ENCODE measurements around the gene GOLPH3L. TPM values are rescaled to one million over a fixed set of nuclear protein-coding genes. Genes with fewer than 3 reads are reported as not detected.

GOLPH3L gene
- total and polyA plus RNA-seq, 4 donors: 6.0 to 11.3 (median 7.5) TPM

GRCh38 chr1:150628766-150629114 is 68.2 kb downstream of the GOLPH3L start:
- H3K9me3 ChIP-seq (ENCODE audit: control insufficient read depth in 4 of 4, low read length in 3 of 4): no peaks in the 10 kb centered on the region
- no peak for DNase-seq (ENCODE audit: low spot score)
- peaks cover 7 to 32% (median 26%) of the 10 kb centered on the region in 4 donors for H3K36me3 ChIP-seq (ENCODE audit: control insufficient read depth in 4 of 4, insufficient read depth in 3 of 4, low read depth in 1 of 4, low read length in 3 of 4)
- H3K4me1 ChIP-seq (ENCODE audit: control insufficient read depth in 4 of 4, insufficient read depth in 4 of 4, low read length in 3 of 4): peaks cover 5 to 19% (median 9%) of the 10 kb centered on the region in 4 donors
- H3K4me3 ChIP-seq (ENCODE audit: low read depth in 1 of 3, low read length in 3 of 3): peak overlapping the region; percentile 60 to 72 (median 61)
- no peak for TF ChIP-seq SP1 (IDR thresholded peaks at IDR 0.05)
- no peak for TF ChIP-seq REST (IDR thresholded peaks at IDR 0.05)
- peak; percentile 5 for TF ChIP-seq ATF3 (IDR thresholded peaks at IDR 0.05)
- no peak for TF ChIP-seq RAD21 (IDR thresholded peaks at IDR 0.05)
- H3K27me3 ChIP-seq (ENCODE audit: control insufficient read depth in 4 of 4, insufficient read depth in 4 of 4, low read length in 3 of 4): no peaks in the 10 kb centered on the region
- peak overlapping the region; percentile 71 to 80 for H3K9ac ChIP-seq (ENCODE audit: low read depth in 1 of 2, low read length in 2 of 2)
- H3K27ac ChIP-seq (ENCODE audit: low read depth in 1 of 2, low read length in 2 of 2): peak overlapping the region; percentile 95 to 97
- under 1% methylated on average over 9 of the region's 9 CpGs for WGBS

DNA sequence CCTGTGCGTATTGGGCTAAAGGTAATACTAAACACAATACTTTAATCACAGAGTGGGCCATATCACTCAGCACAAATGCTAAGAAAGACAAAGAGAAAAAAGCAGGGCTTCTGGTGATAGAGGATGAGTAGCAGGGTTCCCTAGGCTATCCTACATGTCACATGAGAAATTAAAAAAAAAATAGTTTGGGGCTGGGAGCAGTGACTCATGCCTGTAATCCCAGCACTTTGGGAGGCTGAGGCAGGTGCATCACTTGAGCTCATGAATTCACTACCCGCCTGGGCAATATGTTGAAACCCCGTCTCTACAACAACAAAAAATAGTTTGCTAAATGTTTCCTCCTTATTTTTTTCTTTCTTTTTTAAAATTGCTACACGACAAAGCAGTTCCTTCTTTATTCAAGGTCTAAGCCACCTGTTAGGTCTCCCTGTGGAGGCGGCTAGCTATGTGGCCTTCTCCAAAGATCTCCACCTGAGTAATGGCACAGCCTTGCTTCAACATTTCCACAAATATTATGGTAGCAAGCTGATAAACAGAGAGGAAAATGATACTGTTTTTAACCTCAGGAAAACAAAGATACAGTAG is 69.0 kb downstream of the GOLPH3L start:
- Histone ChIP-seq H3K27ac (ENCODE audit: low read depth in 1 of 2, low read length in 2 of 2) (peak overlapping the region; percentile 95 to 97), H3K4me1 (ENCODE audit: control insufficient read depth in 4 of 4, insufficient read depth in 4 of 4, low read length in 3 of 4) (peaks cover 5 to 19% (median 9%) of the 10 kb centered on the region in 4 donors), H3K36me3 (ENCODE audit: control insufficient read depth in 4 of 4, insufficient read depth in 3 of 4, low read depth in 1 of 4, low read length in 3 of 4) (peaks cover 7 to 34% (median 29%) of the 10 kb centered on the region in 4 donors), H3K9ac (ENCODE audit: low read depth in 1 of 2, low read length in 2 of 2) (peak overlapping the region; percentile 71 to 80), H3K9me3 (ENCODE audit: control insufficient read depth in 4 of 4, low read length in 3 of 4) (no peaks in the 10 kb centered on the region), H3K4me3 (ENCODE audit: low read depth in 1 of 3, low read length in 3 of 3) (peak overlapping the region in 2 of 3 donors; percentile 60 to 72), H3K27me3 (ENCODE audit: control insufficient read depth in 4 of 4, insufficient read depth in 4 of 4, low read length in 3 of 4) (no peaks in the 10 kb centered on the region)
- DNase-seq (ENCODE audit: low spot score): no peak
- 81% methylated on average over 5 of the region's 5 CpGs for WGBS
- no peak for TF ChIP-seq FOXA2 (IDR thresholded peaks at IDR 0.05)
- TF ChIP-seq NR2F2 (IDR thresholded peaks at IDR 0.05): no peak
- no peak for TF ChIP-seq HNF4A (conservative IDR thresholded peaks at IDR 0.05)
- TF ChIP-seq, protein P1, sequence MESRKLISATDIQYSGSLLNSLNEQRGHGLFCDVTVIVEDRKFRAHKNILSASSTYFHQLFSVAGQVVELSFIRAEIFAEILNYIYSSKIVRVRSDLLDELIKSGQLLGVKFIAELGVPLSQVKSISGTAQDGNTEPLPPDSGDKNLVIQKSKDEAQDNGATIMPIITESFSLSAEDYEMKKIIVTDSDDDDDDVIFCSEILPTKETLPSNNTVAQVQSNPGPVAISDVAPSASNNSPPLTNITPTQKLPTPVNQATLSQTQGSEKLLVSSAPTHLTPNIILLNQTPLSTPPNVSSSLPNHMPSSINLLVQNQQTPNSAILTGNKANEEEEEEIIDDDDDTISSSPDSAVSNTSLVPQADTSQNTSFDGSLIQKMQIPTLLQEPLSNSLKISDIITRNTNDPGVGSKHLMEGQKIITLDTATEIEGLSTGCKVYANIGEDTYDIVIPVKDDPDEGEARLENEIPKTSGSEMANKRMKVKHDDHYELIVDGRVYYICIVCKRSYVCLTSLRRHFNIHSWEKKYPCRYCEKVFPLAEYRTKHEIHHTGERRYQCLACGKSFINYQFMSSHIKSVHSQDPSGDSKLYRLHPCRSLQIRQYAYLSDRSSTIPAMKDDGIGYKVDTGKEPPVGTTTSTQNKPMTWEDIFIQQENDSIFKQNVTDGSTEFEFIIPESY (IDR thresholded peaks at IDR 0.05): no peak
- TF ChIP-seq FOXA1 (IDR thresholded peaks at IDR 0.05): no peak
- TF ChIP-seq RAD21 (IDR thresholded peaks at IDR 0.05): no peak
- TF ChIP-seq RXRA (IDR thresholded peaks at IDR 0.05): no peak
- TF ChIP-seq HNF4G (IDR thresholded peaks at IDR 0.05): no peak

DNA sequence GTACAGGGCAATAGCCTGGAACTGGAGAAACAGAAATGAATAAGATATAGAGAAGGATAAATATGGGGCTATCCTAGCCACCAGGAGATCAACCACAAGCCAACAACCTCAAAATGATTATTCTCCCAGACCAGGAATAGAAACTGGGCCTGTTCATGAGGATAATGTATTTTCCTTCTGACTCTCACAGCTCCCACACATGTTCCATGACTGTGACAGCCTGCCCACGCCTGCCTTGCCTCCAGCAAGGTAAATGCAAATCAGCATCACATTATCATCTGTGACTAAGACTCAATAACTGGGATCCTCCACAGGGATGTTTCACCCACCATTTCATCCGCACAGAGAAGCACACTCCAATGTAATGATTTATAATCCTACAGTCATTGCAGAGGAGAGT is 70.8 kb downstream of the GOLPH3L start:
- no peak for DNase-seq (ENCODE audit: low spot score)
- H3K27me3 ChIP-seq (ENCODE audit: control insufficient read depth in 4 of 4, insufficient read depth in 4 of 4, low read length in 3 of 4): no peaks in the 10 kb centered on the region
- H3K36me3 ChIP-seq (ENCODE audit: control insufficient read depth in 4 of 4, insufficient read depth in 3 of 4, low read depth in 1 of 4, low read length in 3 of 4): peaks cover 7 to 38% (median 32%) of the 10 kb centered on the region in 4 donors
- no peak overlapping the region for H3K4me3 ChIP-seq (ENCODE audit: low read depth in 1 of 3, low read length in 3 of 3)
- H3K9me3 ChIP-seq (ENCODE audit: control insufficient read depth in 4 of 4, low read length in 3 of 4): no peaks in the 10 kb centered on the region
- peaks cover 5 to 22% (median 13%) of the 10 kb centered on the region in 4 donors for H3K4me1 ChIP-seq (ENCODE audit: control insufficient read depth in 4 of 4, insufficient read depth in 4 of 4, low read length in 3 of 4)
- no peak overlapping the region for H3K27ac ChIP-seq (ENCODE audit: low read depth in 1 of 2, low read length in 2 of 2)
- no peak overlapping the region for H3K9ac ChIP-seq (ENCODE audit: low read depth in 1 of 2, low read length in 2 of 2)
- 95% methylated on average over 2 of the region's 2 CpGs for WGBS
- TF ChIP-seq HNF4G (IDR thresholded peaks at IDR 0.05): no peak
- no peak for TF ChIP-seq RAD21 (IDR thresholded peaks at IDR 0.05)
- TF ChIP-seq FOXA1 (IDR thresholded peaks at IDR 0.05): no peak
- TF ChIP-seq EGR1 (IDR thresholded peaks at IDR 0.05; ENCODE audit: low read depth in 2 of 2): no peak
- TF ChIP-seq, protein P2, sequence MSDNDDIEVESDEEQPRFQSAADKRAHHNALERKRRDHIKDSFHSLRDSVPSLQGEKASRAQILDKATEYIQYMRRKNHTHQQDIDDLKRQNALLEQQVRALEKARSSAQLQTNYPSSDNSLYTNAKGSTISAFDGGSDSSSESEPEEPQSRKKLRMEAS (IDR thresholded peaks at IDR 0.05): no peak
- TF ChIP-seq HNF4A (conservative IDR thresholded peaks at IDR 0.05): no peak
- no peak for TF ChIP-seq YY1 (IDR thresholded peaks at IDR 0.05)
- TF ChIP-seq RXRA (IDR thresholded peaks at IDR 0.05): no peak
- no peak for TF ChIP-seq REST (IDR thresholded peaks at IDR 0.05)
- TF ChIP-seq SP1 (IDR thresholded peaks at IDR 0.05): no peak
- TF ChIP-seq CTCF (IDR thresholded peaks at IDR 0.05; ENCODE audit: low read depth, low read length, missing input control): no peak
